ENCODE measurements around the gene LIPN. TPM values are rescaled to one million over a fixed set of nuclear protein-coding genes. Genes with fewer than 3 reads are reported as not detected.

Gene LIPN
- total RNA-seq, 1 experiment from 2014 or later = not detected

GRCh38 chr10:88820748-88821401 is 61.1 kb downstream of the LIPN start:
- DNase-seq (ENCODE audit: extremely low read depth, low read depth) = no peak

GRCh38 chr10:88826388-88826787 is 66.6 kb downstream of the LIPN start:
- no peak for DNase-seq (ENCODE audit: extremely low read depth, low read depth)

DNA sequence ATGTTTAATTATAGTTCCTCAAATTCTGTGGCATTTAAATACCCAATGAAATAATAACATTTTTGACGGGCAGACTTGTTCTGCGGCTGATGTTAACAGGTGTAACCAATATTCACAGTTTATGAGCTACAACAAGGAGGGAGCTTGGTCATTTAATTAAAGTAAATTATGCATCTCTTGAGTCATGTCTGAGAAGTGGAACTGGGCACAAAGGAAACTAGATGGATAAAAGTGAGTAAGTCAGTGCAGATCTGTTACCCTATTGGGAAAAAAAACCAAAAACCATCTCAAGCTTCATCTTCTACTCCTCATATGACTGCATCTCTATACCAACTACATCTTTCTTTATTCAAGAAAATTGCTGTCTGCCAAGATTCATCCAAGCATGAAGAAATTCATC is 67.9 kb downstream of the LIPN start:
- DNase-seq (ENCODE audit: extremely low read depth, low read depth) = no peak

GRCh38 chr10:88828310-88828709 is 68.5 kb downstream of the LIPN start:
- no peak for DNase-seq (ENCODE audit: extremely low read depth, low read depth)

Other genes with a start within 250 kb of the LIPN start
- 0.45 TPM in 1 of 2 replicates, not detected in the other for gene RNLS, start 176.7 kb upstream of the LIPN start, total RNA-seq (2014; rRNA removed; shearing (Covaris generic))
- not detected in 2 replicates for gene LIPJ, start 173.3 kb upstream of the LIPN start, total RNA-seq (2014; rRNA removed; shearing (Covaris generic))
- not detected in 2 replicates for gene LIPF, start 95.6 kb upstream of the LIPN start, total RNA-seq (2014; rRNA removed; shearing (Covaris generic))
- not detected in 2 replicates for gene LIPK, start 53.8 kb upstream of the LIPN start, total RNA-seq (2014; rRNA removed; shearing (Covaris generic))
- gene LIPM, start 42.7 kb downstream of the LIPN start, total RNA-seq (2014; rRNA removed; shearing (Covaris generic)) = not detected in 2 replicates
- gene ANKRD22, start 91.8 kb downstream of the LIPN start, total RNA-seq (2014; rRNA removed; shearing (Covaris generic)) = 0.17 TPM in 1 of 2 replicates, not detected in the other
- 37.6 and 39.8 TPM in 2 replicates for gene STAMBPL1, start 120.2 kb downstream of the LIPN start, total RNA-seq (2014; rRNA removed; shearing (Covaris generic))
- gene ACTA2, start 192.8 kb downstream of the LIPN start, total RNA-seq (2014; rRNA removed; shearing (Covaris generic)) = 40.4 and 41.7 TPM in 2 replicates
- gene FAS, start 230.8 kb downstream of the LIPN start, total RNA-seq (2014; rRNA removed; shearing (Covaris generic)) = 16.2 and 20.3 TPM in 2 replicates

Data from NCI-H460 (cell line).